SK-N-SH (cell line): ENCODE data around the gene SORBS2.

ENCODE experiments used
- CTCF ChIP-seq: fragments of 200-600 bp; sonication (generic); IDR thresholded peaks from 2 replicates; pipeline ENCODE4 v1.6.1; 2017; ENCODE audit warnings: antibody characterized with exemption, mild to moderate bottlenecking, moderate library complexity
- GABPA ChIP-seq: IDR thresholded peaks from 2 replicates; pipeline ENCODE4 v1.4.0; 2012; ENCODE audit warnings: low read depth, mild to moderate bottlenecking
- MXI1 ChIP-seq: IDR thresholded peaks from 2 replicates; pipeline ENCODE4 v1.6.1; 2012; ENCODE audit warnings: mild to moderate bottlenecking, low read depth, low read length, improper control_type of control experiment
- RCOR1 ChIP-seq: fragments of 150-350 bp; IDR thresholded peaks from 2 replicates; pipeline ENCODE4 v1.6.1; 2017; ENCODE audit warnings: antibody characterized with exemption, low read length
- RXRA ChIP-seq: IDR thresholded peaks from 2 replicates; pipeline ENCODE4 v1.4.0; 2012; ENCODE audit warnings: low read depth, mild to moderate bottlenecking, borderline replicate concordance
- TAF1 ChIP-seq: IDR thresholded peaks from 2 replicates; pipeline ENCODE4 v1.6.1; 2012; ENCODE audit warnings: low read depth, mild to moderate bottlenecking, low read length, moderate library complexity, borderline replicate concordance
- TF ChIP-seq, protein P1 (sequence below): IDR thresholded peaks from 2 replicates; pipeline ENCODE4 v1.6.1; 2012; ENCODE audit warnings: mild to moderate bottlenecking, low read depth, low read length, moderate library complexity

GRCh38 chr4:185679523-185679922 lies 132.5 kb downstream of the SORBS2 start:
- TF ChIP-seq MXI1 (no peak), CTCF (no peak), RCOR1 (no peak), TAF1 (no peak), RXRA (no peak), GABPA (no peak)
- TF ChIP-seq, protein P1, sequence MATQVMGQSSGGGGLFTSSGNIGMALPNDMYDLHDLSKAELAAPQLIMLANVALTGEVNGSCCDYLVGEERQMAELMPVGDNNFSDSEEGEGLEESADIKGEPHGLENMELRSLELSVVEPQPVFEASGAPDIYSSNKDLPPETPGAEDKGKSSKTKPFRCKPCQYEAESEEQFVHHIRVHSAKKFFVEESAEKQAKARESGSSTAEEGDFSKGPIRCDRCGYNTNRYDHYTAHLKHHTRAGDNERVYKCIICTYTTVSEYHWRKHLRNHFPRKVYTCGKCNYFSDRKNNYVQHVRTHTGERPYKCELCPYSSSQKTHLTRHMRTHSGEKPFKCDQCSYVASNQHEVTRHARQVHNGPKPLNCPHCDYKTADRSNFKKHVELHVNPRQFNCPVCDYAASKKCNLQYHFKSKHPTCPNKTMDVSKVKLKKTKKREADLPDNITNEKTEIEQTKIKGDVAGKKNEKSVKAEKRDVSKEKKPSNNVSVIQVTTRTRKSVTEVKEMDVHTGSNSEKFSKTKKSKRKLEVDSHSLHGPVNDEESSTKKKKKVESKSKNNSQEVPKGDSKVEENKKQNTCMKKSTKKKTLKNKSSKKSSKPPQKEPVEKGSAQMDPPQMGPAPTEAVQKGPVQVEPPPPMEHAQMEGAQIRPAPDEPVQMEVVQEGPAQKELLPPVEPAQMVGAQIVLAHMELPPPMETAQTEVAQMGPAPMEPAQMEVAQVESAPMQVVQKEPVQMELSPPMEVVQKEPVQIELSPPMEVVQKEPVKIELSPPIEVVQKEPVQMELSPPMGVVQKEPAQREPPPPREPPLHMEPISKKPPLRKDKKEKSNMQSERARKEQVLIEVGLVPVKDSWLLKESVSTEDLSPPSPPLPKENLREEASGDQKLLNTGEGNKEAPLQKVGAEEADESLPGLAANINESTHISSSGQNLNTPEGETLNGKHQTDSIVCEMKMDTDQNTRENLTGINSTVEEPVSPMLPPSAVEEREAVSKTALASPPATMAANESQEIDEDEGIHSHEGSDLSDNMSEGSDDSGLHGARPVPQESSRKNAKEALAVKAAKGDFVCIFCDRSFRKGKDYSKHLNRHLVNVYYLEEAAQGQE = no peak
